ENCODE measurements around the gene CDKAL1.

- TF ChIP-seq POLR2A (IDR thresholded peaks at IDR 0.05; ENCODE audit: low read depth, low read length) (no peak), POLR2AphosphoS5 (IDR thresholded peaks at IDR 0.05; ENCODE audit: low read depth, low read length) (no peak), POU2F2 (IDR thresholded peaks at IDR 0.05; ENCODE audit: low read depth, low read length) (no peak), TAF1 (IDR thresholded peaks at IDR 0.05; ENCODE audit: low read depth, low read length) (no peak), SPI1 (IDR thresholded peaks at IDR 0.05; ENCODE audit: low read depth, low read length) (no peak)
Measured at GRCh38 chr6:21019614-21020013, 485.4 kb downstream of the CDKAL1 start.
